HG03196 (cell line): ENCODE measurements around the gene A3GALT2.

Source experiments
- ATAC-seq: cut with Tn5 transposase; IDR thresholded peaks from one replicate; pipeline ENCODE4 v1.9.1; 2021; ENCODE audit not compliant: unreplicated experiment

Gene A3GALT2

DNA sequence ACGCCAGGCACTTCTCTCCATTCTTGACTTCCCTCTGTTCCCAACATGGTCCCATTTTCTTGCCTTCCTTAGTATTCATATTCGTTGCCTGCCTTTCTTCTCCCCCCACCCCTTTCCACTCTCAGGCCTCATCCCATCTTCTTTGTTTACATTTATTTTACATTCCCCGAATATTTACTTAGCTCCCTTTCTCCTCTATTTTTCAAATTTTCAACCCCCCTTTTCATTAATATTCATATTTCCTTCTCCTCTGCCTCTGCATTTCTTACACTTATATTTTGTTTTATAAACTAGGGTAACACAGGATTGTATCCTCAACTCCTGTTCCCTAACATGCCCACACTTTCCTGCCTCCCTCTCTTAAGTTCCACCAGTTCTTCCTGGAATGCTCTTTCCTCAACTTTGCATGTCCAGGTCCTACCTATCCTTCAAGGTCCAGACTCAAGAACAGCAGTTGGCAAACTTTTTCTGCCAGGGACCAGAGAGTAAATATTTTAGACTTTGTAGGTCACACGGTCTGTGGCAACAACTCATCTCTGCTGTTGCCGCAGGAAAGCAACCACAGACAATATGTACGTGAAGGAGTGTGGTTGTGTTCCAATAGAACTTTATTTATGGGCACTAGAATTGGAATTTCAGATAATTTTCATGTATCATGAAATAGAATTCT is 29.8 kb upstream of the A3GALT2 start:
- ATAC-seq: no peak

DNA sequence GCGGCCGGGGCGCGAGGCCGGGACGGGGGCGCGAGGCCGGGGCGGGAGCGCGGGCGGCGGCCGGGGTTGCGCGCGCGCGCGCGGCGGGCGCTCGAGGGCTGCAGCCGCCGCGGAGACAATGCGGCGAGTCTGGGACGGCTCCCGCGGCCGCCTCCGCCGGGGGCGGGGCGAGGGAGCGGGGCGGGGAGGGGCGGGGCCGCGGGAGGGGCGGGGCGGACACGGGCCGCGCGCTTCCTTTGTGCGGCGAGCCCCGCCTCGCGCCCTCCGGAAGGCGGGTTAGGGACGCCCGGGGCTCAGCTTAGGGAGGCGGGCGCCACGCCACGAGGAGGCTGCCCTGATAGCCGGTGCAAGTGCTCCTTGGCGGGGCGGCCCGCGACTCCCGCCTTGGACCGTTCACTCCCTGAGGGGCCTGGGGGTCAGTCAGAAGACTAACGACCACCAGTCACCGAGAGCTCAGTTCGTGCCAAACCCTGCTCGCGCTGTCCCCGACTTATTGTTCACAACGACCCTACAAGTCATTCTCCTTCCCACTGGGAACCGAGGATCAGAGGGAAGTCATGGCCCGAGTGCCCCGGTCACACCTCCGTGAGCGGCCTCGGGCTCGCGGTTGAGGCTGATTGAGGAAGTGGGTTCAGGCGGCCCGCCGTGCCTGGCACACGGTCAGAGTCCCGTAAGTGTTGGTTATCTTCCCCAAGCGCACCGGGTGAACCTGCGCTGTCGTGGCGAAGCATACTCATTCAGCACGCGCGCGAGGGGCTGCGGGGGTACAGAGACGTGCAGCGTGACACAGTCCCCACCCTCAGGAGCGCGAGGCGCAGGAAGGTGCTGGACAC is 29.1 kb upstream of the A3GALT2 start:
- ATAC-seq: peak; percentile 73

DNA sequence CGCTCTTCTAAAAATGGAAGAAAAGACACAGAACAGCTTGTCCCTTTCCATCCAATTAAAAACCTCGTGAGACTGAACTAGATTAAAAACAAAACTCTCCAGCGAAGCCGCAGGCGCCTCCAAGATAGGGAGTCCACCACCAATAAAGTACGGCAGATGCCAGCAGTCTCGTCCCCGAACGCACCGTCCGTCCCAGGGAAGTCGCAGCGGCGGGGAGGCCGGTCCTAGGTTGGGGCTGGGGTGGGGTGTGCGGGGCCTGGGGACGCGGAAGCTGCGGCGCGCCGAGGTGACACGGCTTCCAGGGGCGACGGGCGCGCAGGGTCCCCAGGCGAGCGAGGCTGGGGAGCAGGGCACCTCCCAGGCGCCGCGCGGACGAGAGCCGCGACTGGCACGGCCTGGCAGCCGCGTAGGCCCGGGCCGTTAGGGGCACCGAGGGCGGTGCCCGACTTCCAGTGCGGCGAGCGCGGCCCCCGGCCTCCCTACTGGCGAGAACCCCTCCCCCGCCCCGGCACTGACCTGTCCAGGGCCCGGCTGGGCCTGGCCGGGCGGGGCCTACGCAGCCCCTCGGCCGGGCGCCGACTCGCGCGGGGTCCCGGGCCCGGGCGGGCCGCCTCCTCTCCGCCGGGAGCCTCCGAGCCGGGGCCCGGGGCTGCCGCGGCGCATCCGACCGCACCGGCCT is 28.3 kb upstream of the A3GALT2 start:
- ATAC-seq: peak; percentile 29

DNA sequence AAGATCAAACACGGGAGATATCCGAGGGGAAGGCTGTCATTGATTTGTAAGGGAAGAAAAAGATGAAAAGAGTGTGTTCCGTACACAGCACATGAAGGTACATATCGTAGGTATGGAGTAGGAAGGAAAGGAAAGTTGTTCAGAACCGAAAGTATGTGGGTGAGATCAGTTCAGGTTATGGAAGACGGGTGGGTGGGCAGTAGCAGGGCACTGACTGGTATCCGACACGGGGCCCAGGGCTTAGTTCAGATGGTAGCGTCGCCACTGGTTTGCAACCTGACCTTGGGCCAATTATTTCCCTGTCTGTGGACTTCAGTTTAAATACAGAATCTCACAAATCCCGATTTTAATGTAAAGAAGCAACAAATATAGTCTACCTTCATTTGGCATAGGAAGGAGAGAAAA is 27.8 kb upstream of the A3GALT2 start:
- no peak for ATAC-seq

DNA sequence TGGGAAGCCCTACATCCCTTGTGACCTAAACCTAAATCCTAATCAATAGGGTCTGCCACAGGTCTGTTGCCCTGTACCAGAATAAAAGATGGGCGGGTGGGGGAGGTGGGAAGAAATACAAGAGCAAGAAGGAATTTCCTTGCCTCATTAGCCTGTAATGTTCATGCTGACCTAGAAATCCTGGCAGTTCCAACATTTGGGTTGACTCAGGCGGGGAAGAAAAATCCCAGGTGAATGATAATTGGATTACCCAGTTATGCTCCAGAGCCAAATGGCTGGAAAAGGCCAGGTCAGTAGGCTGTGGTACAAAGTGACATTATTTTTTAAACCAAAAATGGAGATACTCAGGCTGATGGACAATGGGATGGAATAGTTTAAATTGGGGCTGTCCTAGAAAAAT is 27.3 kb upstream of the A3GALT2 start:
- no peak for ATAC-seq

DNA sequence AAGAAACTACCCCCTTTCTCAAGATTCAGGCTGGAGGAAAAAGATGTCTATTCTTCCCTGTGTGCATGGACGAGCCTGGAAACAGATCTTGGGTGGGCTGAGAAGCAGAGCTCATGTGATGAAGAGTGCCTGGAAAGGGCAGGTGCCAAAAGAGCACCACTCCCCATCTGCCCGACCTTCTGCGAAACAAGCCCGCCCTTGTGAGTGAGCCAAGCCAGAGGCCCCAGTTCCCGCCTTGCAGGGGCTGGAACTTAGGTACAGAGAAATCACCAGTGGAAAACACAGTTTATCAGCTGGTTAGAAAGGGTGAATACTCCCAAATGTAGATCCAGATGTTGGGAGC is 26.7 kb upstream of the A3GALT2 start:
- ATAC-seq: no peak

DNA sequence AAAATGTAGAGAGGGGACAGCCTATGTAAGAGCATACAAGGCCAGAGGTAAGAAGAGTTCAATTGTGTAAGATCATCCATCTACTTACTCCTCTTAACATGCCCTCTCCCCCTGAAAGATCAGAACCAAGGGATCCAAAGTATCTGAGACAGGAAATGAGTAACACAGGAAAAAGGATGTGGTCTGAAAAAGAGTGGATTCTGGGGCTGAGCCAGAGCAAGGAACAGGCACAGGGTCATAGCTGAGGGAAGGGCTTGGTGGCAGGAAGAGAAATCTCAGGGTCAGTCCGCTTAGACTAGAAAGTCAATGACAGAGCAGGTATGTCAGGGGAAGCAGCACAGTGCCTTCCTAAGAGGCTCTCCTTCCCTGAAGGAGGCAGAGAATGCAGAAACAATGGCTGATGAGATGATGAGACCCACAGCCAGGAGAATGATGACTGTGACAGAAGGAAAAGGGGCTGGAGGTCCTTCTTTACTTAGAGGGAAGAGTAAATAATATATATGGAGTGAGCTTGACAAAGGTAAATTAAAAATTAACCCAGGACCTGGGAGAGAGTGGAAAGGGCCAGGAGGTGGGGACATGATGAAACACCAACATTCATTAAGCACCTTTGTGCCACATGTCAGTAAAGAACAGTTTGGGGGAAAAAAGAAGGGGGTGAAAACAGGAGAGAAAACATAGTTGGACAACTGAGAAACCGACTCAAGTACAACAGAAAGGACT is 26.2 kb upstream of the A3GALT2 start:
- no peak for ATAC-seq

DNA sequence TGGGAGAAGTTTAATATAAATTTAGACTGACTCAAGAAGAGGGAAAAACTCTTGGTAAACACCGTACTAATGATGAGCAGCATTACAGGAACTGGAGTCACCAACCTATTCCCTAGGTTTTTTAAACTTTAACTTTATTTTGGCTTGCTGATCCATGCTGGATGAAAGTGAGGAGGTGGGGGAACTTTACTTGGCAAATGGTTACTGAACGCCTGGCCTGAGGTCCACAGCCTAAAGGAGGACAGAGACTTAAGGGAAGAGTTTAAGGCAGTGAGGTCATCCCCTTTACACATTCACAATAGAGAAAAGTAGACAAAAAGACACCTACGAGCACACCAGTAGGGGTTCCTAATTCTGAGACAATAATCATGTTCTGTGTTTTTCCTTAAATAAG is 25.6 kb upstream of the A3GALT2 start:
- ATAC-seq: no peak

DNA sequence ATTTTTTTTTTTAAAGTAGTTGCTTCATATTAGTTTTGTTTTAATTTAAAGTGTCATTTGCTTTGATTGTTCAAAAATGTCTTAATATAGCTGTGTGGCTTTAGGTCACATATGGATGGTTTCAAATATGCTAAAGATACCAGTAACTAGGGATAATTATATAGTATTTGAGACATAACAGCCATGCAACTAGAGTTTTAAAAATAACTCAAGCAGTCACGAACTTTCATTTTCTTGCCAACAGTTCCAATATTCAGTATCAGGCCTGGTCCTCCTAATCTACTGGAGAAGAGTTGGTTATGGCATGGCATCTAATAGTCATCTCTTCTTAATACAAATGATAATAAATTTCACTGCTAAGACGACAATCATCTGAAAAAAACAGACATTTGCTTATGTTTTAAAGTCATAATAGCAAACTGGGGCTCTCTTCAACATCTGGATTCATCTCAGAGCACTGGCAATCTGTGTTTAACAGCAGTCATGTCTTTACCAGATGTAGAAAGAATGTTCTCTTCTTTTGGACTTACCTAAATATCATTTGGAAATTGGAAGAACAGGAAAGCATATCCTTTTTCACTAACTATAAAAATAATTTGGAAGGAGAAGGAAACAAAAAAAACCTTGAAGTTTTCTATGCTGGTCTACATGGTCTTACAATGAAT is 24.1 kb upstream of the A3GALT2 start:
- ATAC-seq: no peak

DNA sequence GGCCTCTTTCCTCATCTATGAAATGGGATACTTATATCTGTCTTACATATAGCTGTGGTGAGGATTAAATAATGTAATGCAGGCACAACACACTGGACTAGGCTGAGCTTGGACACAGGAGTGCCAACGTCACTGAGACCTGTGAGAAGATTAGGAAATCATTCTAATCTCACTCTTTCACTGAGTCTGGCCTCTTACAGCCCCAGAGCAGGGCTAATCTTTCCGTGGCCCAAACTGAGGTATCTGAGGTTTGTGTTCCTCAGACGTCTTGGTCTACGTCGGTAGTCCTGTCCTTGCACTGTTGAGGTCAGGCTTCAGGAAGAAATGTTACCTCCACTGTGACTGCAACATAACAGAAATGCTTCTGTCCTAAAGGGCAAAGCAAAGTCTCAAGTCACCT is 22.6 kb upstream of the A3GALT2 start:
- no peak for ATAC-seq

DNA sequence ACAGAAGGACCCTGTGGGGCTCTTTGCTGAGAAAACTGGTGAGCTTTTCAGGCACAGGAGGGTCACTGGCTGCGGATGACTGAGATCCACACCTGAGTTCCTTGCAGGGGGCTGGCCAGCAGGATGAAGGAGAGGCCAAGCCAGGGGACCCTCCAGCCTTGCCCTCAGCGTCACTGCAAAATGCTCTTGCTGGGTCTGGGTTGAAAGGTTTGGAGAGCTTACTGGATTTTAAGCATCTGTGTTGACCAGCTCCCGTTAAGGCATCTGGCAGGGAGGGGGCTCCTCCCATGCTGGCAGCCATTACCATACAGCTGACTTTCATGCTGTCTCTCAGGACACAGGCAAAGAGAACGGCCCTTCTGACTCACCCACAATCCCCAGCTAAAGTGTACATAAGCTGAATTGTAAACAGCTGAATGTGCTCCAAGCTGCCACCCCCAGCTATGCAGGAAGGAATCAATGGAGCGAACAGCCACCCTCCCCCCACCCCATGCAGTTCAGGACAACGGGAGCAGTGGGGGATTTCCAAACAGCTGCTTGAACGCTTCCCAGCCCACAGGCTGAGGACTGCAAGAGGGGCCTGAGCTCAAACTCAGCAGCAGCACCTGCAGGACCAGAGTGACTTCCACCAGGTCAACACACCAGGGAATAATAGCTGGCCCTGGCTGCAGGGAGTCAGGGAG is 21.3 kb upstream of the A3GALT2 start:
- ATAC-seq: no peak

DNA sequence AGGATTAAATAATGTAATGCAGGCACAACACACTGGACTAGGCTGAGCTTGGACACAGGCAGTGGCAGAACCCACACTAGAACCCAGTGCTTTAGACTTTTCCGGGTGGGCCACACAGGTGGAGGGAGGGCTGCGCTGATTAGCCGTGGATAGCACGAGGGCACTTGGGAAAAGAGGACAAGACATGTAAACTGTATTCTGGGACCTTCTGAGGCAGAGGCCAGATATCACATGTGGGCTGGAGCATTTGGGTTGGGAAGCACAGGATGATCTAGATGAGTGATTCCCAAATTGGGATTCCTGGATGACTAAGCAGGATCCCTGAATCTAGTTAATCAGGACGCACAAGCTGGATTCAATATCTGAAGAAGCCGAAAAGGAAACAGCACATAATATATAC is 20.3 kb upstream of the A3GALT2 start:
- ATAC-seq: no peak

DNA sequence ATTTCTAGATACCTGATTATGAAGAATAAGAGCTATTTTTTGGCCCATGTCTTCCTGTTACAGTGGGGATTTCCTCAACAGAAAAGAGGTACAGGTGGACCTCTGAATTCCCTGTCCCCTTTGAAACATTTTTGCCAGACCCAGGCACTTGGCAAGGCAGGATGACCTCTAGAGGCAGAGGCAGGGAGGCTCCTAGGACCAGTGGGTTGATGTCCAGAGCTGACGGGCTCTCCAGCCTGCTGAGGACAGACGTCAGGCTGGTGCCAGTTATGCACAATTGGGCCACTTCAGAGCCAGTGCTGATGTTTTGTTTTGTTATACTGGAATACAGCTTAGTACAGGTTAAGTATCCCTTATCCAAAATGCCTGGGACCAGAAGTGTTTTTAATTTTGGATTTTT is 18.5 kb upstream of the A3GALT2 start:
- no peak for ATAC-seq

DNA sequence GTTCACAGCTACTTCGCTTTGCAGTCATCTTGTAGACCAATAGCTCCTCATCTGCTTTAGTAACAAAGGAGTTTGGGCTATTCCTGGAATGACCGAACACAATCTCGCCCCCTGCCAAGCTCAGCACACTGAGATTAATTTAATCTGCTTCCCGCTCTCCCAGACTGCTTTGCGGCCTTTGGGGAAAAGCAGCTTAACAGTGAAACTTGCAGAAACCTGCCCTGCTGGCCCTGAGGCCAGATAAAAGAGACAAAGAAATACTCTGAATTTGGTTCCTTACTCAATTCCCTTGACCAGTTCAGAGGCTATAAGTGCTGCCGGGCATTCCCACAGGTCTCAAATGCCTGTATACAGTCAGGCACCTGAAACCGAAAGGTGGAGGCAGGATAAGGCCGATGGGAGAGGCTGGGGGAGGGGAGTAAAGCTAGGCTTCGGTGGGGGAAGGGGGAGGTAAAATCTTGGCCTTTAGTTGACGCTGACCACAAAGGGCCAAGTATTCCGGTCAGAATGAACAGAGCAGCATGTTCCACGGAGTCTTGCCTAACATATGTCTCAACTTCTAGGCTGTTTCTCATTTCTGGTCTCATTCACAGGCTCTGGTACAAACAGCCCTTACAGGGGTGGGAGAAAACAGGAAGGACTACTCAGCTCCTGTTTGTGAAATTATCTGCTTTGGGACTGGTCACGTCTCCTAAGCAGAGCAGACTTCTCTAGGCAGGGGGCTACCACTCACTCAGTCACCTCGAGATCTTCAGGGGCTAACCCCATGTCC is 17.7 kb upstream of the A3GALT2 start:
- no peak for ATAC-seq

DNA sequence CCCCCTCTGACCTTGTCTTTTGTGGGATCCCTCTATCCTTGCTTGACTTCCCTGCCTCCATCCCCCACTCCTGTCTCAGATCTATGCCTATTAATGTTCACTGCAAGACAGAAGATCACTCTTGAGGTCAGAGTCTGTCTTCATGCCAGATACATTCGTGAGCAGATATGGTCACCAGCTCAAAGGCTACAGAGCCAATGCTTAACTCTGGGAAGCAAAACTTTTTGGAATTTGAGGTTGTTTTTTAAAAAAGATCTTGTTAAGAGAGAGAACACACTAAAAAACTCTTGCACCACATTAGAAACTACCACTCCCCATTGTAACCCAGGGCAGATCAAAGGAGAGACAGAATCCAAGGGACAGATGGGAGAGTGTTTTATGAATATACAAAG is 17.1 kb upstream of the A3GALT2 start:
- no peak for ATAC-seq

DNA sequence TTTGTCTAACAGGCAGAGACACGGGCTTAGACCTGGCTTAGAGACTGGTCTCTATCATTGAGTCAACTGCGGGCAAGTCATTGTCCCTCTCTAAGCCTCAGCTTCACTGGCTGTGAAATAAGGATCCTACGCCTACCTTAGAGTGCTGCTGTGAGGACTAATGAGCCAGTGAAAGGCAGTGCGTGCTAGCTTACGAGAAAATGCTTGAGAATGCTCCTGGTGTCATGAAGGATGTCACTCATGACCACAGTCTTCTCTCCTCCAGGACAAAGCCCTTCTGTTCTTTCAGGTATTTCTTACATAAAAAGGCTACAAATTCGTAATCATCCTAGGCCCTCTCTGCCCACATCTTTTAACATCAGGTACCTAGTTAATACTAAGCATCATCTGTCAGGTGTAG is 16.5 kb upstream of the A3GALT2 start:
- no peak for ATAC-seq

DNA sequence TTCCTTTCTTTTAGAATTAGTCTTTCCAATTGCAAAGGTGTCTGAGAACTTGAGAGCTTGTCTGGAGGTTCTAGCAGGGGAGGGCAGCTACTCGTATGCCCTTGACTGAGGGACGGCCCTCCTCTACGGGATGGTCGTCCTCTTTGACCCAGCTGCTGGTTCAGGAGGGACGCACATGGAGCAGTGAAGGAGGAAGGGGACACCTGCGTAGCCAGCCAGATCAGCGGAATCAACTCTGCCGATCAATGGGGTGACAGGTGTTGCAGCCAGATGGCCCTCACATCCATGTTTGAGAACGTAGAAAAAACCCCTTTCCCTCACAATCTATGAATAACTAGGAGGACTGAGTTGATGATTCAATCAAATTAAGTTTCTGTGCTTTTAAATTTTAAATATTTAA is 15.7 kb upstream of the A3GALT2 start:
- no peak for ATAC-seq

DNA sequence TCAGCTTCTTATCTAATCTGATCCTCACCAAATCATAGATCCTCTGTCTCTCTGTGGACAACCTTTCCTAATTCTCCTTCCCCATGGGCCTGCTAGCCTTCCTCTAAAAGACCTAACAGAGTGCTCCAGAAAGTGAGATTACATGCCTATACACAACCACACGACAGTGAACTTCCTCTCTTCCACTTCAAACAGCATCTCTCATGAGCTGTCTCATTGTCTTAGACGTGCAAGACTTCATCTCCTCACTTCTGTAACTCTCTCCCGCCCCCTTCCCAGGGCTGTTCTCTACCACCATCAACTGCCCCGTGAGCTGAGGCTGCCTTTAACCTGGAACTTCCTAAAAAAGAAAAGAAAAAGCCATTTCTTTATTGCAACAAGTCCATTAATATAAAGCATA is 14.1 kb upstream of the A3GALT2 start:
- no peak for ATAC-seq

DNA sequence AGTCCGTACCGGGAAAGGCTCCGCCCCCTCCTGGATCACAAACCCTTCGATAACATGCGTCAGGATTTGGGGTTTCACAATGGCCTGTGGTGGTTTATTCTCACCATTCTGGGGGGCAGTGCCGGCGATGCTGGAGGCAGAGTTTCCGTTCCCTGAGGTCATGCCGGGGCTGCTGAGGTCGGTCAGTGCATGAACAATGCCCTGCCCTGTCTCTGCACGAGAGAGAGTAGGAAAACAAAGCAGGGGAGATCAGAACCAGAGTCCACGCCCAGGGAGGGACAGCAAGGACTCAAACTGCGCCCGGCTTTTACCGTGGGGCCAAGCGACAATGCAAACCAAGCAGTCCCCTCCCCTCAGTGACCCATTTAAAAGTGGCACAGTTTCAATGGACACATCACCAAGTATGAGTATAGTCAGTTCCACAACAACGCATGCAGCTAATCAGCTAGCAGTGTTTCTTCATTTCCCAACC is 13.2 kb upstream of the A3GALT2 start:
- ATAC-seq: no peak

DNA sequence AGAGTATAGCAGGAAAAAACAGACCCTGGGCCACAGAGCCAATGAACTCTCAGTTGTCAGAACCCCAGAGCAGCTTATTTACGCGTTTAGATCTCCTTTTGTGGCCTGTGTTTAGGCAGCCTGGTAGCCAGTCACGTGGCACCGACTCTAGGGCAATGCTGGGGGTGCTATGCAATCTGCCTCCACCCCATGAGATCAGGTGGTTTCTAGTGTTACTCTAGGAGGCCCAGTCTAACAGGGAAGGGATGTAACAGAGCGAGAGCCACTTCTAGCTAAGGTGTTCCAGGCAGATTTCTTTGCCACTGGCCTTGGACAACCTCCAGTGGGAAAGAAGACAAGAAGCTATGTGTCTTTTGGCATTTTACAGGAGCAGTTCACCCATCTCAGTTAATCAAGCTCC is 12.0 kb upstream of the A3GALT2 start:
- ATAC-seq: no peak
